NCI-H1092 treated with DMSO at 0.1 percent for 48 hours (cell line): Measurements from ENCODE around the gene MT2A.
"Not testable (repeated sequence)": the region's sequence is repeated elsewhere in the genome, so short reads cannot be mapped to it uniquely, and the experiment has no call there.

Experiments
- DNase-seq: peaks from one replicate; lab custom pipeline; 2025; lab: John Stamatoyannopoulos, UW

Gene MT2A

DNA sequence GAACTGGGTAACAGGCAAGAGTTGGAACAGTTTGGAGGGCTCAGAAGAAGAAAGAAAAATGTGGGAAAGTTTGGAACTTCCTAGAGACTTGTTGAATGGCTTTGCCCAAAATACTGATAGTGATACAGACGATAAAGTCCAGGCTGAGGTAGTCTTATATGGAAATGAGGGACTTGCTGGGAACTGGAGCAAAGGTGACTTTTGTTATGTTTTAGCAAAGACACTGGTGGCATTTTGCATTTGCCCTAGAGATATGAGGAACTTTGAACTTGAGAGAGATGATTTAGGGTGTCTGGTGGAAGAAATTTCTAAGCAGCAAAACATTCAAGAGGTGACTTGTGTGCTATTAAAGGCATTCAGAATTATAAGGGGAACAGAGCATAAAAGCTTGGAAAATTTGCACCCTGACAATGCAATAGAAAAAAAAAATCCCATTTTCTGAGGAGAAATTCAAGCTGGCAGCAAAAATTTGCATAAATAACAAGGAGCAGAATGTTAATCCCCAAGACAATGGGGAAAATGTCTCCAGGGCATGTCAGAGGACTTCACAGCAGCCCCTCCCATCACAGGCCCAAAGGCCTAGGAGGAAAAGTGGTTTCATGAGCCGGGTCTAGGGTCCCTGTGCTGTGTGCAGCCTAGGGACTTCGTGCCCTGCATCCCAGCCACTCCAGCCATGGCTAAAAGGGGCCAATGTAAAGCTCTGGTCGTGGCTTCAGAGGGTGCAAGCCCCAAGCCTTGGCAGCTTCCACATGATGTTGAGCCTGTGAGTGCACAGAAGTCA lies 13.5 kb downstream of the MT2A start:
- not testable (repeated sequence) for DNase-seq

DNA sequence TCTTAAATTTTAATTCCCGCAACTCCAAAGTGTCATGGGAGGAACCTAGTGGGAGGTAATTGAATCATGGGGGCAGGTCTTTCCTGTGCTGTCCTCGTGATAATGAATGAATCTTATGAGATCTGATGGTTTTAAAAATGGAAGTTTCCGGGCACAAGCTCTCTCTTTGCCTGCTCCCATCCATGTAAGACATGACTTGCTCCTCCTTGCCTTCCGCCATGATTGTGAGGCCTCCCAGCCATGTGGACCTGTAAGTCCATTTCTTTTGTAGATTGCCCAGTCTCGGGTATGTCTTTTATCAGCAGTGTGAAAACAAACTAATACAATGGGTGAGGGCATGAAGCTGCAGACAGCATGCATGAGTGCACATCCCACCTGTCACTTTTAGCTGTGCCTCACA lies 14.8 kb downstream of the MT2A start:
- not testable (repeated sequence) for DNase-seq

DNA sequence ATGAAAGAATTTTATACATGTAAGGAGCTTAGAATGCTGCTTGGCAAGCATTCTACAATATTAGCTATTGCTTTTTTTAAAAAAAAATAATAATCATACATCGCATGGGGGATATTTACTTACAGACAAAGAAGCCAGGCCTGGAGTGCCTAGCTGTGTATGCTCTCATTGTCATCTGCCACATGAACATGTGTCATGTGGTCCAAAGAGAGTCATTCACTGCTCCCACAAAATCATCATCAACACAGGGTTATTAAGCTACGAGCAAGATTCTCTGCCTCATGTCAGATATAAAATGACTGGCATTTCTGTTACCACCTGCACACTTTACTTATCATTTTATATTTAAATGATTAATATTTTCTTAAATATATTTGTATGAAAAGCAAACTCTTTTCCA lies 15.3 kb downstream of the MT2A start:
- no peak for DNase-seq

DNA sequence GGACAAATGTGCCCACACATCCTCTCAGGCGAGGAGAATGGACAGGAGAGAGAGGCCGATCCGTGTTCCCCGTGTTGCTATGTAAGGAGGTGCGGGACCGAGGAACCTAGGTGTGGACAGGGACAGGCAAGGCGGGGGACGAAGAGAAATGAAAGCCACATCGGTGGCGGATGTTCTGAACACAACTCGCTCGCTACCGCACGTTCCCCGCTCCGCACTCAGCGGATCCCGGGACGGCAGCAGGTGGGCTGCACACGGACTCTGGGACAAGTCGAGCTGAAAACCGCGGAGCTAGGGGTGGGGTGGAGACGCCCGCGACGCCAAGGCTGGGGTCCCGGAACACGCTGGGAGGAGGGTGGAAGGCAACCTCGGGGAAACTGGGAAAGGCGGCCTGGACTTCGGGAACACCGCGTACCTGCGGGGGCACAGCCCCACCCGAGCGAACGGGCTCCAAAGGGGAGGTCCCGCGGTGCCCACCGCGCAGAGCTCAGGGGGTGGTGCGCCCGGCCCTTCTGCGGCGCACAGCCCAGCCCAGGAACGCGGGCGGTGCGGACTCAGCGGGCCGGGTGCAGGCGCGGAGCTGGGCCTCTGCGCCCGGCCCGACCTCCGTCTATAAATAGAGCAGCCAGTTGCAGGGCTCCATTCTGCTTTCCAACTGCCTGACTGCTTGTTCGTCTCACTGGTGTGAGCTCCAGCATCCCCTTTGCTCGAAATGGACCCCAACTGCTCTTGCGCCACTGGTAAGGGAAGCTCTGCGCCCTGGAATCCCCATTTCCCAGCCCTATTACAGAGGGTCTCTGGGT lies 17.0 kb downstream of the MT2A start, which contains the start of gene MT1E:
Gene MT1E, plus strand, starts transcription at position 642 of the 803 bp plus-strand sequence. Its CDS starts 71 bp downstream, at position 713.
- DNase-seq: no peak

DNA sequence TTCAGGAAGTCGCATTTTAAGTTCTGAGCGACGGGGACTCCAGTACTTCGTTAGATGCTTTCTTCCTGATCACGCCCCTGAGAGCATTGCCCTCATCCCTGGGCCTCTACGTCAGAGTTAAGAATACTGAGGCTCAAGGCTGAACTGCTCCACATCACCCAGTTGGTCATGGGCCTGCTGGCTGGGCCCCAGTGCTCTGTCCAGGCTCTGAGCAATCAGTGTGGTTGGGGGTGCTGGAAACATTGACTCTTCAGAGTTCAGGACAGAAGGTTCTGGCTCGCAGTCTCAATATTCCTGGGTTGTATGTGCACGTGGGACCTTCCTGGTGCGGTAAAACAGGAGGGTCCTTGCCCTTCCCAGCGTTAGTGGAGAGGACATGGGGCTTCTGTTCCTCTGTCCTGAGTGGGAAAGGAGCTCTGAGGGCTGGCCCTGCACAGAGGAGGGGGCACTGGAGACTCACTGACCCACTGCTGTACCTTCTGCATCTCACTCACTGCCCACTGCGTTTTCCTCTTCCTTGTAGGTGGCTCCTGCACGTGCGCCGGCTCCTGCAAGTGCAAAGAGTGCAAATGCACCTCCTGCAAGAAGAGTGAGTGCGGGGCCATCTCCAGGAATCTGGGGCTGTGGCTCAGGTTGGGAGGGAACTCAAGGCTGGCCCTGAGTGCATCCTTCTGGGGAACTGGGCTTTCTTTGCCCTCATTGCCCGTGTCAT lies 17.7 kb downstream of the MT2A start:
- DNase-seq: no peak

DNA sequence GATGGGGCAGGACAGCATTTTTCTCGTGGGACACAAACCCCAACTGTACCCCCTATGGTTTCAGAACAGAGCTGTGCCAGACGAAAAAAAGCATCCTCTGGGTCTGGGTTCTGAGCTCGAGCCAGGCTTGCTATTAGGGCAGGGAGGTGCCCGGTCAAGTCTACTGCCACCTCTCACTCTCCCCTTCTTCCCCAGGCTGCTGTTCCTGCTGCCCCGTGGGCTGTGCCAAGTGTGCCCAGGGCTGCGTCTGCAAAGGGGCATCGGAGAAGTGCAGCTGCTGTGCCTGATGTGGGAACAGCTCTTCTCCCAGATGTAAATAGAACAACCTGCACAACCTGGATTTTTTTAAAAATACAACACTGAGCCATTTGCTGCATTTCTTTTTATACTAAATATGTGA lies 18.3 kb downstream of the MT2A start:
- no peak for DNase-seq

DNA sequence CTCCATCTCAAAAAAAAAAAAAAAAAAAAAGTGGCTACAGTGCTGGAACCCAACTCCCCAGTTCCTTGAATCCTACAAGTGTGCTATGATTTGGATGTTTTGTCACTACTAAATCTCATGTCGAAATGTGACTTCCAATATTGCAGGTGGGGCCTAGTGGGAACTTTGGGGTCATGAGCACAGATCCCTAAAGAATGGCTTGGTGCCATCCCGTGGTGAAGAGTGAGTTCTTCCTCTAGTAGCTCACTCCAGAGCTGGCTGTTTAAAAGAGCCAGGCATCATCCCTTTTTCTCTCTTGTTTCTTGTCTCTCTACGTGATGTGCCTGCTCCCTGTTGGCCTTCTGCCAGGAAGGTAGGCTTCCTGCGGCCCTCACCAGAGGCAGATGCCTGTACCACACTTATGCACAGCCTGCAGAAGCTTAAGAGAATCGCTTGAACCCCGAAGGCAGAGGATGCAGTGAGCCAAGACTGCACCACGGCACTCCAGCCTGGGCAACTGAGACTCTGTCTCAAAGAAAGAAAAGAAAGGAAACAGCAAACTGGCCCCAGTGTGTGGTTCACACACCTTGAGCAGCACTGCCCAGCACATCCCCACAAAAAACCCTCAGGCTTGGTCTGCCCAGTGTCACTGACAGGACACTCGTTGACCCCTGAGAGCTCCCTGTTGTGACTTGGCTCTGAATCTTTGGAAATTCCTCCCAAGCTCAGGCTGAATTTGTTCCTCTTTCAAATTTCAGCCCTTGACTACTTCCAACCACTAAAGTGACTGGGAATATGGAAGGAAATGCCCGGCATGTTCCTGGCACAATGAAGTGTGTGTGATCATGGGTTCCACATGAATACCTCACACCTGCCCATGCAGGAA lies 20.3 kb downstream of the MT2A start:
- no peak for DNase-seq

DNA sequence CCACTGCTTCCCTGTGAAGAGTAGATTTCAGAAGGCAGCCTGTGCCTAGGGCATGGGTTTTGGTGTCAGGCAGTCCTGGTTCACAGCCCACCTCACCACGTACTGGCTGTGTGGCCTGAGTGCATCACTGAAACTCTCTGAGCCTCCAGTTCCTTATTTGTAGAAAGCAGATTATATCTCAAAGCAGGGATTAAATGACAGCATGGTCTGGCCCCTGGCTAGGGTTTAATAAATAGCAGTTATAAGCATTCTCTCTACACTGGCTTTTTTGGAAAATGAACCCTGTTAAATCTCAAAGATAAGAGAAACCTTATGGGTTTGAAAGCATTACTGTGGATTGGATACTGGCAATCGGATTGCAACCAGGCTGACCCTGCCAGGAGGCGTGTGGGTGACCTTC lies 21.1 kb downstream of the MT2A start:
- DNase-seq: no peak

DNA sequence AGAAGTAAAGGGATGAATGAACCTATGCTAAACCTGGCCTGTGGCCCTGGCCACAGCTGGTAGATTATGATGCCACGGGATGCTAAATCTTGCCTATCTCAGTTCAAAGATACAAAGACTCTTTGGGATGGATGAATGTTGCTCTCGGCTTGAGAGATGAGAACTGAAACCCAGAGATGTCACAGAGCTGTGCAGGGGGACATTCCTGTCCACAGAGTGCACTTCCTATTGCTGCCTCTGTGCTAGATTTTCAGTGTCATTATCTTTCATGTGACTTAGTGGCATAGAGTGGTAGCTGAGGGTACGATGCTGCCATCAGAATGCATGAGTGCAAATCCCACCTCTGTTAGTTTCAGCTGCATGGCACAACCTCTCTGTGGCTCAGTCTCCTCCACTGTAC lies 21.8 kb downstream of the MT2A start:
- DNase-seq: no peak

DNA sequence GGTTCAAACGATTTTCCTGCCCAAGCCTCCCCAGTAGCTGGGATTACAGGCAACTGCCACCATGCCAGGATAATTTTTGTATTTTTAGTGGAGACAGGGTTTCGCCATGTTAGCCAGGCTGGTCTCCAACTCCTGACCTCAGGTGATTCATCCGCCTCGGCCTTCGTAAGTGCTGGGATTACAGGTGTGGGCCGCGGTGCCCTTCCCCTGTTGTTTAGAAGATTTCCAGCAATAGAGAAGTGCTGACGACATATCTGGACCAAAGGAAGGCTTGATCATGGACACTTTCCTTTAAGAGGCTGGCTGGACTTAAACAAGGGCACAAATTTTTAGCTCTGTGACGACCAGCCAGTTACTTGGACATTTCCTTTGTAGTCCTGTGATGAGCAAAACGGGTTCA lies 22.8 kb downstream of the MT2A start:
- DNase-seq: no peak

DNA sequence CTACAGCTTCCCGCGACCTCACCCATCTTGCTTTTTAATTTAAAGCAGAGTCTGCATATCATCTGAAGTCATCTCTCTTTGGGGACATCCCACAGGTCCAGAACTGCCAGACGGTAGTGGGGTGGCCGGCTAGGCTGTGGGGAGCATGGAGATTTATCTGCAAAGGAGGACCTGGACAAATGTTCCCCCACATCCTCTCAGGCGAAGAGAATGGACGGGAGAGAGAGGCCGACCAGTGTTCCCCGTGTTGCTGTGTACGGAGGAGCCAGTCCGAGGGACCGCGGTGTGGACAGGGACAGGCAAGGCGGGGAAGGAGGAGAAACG lies 23.4 kb downstream of the MT2A start:
- no peak for DNase-seq

DNA sequence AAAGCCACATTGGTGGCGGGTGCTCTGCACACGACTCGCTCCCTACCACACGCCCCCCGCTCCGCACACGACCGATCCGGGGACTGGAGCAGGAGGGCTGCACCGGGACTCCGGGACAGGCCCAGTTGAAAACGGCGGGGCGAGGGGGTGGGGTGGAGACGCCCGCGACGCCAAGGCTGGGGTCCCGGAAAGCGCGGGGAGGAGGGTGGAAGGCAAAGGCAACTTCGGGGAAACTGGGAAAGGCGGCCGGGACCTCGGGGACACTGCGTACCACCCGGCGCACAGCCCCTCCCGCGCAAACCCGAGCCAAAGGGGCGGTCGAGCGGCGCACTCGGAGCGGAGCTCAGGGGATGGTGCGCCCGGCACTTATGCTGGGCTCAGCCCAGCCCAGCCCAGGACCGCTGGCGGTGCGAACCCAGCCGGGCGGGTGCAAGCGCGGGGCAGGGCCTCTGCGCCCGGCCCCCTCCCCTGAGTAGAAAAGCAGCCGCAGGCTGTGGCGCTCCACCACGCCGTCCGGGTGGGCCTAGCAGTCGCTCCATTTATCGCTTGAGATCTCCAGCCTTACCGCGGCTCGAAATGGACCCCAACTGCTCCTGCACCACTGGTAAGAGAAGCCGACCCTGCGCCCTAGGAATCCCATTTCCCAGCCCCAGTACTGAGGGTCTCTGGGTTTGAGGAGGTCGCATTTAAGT lies 23.9 kb downstream of the MT2A start, which contains the start of gene MT1M:
Gene MT1M, plus strand, starts transcription at position 504 of the 692 bp plus-strand sequence. Its CDS starts 73 bp downstream, at position 577.
- DNase-seq: no peak

DNA sequence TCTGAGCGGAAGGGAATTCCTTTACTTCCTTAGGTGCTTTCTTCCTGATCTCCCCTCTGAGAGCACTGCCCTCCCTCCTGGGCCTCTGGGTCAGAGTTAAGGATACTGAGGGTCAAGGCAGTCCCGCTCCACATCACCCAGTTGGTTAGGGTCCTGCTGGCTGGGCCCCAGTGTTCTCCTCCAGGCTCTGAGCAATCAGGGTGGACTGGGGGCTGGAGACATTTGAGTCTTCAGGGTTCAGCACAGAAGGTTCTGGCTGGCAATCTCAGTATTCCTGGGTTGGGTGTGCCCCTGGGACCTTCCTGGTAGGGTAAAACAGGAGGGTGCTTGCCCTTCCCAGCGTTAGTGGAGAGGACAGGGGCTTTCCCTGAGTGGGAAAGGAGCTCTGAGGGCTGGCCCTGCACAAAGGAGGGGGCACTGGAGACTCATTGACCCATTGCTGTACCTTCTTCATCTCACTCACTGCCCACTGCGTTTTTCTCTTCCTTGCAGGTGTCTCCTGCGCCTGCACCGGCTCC lies 24.5 kb downstream of the MT2A start:
- no peak for DNase-seq

DNA sequence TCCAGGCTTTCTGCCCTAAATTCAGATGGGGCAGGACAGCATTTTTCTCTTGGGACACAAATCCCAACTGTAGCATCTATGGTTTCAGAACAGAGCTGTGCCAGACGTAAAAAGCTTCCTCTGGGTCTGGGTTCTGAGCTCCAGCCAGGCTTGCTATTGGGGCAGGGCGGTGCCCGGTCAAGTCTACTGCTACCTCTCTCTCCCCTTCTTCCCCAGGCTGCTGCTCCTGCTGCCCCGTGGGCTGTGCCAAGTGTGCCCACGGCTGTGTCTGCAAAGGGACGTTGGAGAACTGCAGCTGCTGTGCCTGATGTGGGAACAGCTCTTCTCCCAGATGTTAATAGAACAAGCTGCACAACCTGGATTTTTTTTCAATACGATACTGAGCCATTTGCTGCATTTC lies 25.2 kb downstream of the MT2A start:
- DNase-seq: no peak

DNA sequence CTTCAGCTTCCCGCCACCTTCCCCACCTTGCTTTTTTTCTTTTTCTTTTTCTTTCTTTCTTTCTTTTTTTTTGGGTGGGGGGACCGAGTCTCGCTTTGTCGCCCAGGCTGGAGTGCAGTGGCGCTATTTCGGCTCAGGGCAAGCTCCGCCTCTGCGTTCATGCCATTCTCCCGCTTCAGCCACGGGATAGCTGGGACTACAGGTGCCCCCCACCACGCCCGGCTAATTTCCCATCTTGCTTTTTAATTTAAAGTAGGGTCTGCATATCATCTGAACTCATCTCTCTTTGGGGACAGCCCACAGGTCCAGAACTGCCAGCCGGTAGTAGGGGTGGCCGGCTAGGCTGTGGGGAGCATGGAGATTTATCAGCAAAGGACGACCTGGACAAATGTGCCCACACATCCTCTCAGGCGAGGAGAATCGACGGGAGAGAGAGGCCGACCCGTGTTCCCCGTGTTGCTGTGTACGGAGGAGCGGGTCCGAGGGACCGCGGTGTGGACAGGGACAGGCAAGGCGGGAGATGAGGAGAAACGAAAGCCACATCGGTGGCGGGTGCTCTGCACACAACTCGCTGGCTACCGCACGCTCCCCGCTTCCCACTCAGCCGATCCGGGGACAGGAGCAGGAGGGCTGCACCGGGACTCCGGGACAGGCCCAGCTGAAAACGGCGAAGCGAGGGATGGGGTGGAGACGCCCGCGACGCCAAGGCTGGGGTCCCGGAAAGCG lies 26.5 kb downstream of the MT2A start:
- no peak for DNase-seq

DNA sequence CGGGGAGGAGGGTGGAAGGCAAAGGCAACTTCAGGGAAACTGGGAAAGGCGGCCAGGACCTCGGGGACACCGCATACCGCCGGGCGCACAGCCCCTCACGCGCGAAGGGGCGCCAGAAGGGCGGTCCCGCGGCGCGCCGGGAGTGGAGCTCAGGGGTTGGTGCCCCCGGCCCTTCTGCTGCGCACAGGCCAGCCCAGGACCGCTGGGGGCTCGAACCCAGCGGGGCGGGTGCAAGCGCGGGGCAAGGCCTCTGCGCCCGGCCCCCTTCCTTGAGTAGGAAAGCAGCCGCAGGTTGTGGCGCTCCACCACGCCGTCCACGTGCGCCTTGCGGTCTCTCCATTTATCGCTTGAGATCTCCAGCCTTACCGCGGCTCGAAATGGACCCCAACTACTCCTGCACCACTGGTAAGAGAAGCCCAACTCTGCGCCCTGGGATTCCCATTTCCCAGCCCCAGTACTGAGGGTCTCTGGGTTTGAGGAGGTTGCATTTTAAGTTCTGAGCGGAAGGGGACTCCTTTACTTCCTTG lies 27.1 kb downstream of the MT2A start:
- no peak for DNase-seq

DNA sequence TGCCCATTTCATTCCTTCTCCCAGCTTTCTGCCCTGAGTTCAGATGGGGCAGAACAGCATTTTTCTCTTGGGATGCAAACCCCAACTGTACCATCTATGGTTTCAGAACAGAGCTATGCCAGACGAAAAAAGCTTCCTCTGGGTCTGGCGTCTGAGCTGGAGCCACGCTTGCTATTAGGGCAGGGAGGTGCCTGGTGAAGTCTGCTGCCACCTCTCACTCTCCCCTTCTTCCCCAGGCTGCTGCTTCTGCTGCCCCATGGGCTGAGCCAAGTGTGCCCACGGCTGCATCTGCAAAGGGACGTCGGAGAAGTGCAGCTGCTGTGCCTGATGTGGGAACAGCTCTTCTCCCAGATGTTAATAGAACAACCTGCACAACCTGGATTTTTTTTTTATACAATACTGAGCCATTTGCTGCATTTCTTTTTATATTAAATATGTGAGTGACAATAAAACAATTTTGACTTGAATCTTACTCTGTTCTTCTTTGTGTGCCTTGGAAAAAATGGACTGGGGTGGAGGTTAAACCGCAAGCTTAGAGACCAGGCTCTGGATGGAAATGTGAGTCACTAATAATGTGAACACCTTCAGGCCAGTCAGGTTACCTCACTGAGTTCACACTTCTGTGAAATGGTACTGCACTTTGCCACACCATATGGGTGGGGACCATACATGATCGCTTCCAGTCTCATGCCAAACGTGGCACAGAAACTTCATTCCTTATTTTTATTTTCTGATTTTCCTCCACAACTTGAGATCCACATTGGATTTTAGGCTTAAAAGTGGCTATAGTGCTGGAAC lies 28.4 kb downstream of the MT2A start:
- no peak for DNase-seq

DNA sequence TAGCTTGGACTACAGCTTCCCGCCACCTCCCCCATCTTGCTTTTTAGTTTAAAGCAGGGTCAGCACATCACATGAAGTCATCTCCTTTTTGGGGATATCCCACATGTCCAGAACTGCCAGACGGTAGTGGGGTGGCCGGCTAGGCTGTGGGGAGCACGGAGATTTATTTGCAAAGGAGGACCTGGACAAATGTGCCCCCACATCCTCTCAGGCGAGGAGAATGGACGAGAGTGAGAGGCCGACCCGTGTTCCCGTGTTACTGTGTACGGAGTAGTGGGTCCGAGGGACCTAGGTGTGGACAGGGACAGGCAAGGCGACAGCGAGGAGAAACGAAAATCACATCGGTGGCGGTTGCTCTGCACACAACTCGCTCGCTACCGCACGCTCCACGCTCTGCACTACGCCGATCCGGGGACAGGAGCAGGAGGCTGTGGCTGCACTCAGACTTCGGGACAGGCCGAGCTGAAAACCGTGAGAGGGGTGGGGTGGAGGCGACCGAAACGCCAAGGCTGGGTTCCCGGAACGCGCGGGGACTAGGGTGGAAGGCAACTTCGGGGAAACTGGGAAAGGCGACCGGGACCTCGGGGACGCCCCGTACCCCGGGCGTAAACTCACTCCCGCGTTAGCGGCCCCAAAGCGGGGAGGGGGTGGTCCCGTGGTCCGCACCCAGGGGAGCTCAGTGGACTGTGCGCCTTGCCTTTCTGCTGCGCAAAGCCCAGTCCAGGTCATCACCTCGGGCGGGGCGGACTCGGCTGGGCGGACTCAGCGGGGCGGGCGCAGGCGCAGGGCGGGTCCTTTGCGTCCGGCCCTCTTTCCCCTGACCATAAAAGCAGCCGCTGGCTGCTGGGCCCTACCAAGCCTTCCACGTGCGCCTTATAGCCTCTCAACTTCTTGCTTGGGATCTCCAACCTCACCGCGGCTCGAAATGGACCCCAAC lies 29.7 kb downstream of the MT2A start, which contains the start of gene MT1A:
Gene MT1A, plus strand, starts transcription at position 853 of the 937 bp plus-strand sequence. Its CDS starts 73 bp downstream, at position 926.
- no peak for DNase-seq
